NCI-H69 (cell line): ENCODE results near the gene ASAH2.
"Not testable (repeated sequence)": the region's sequence is repeated elsewhere in the genome, so short reads cannot be mapped to it uniquely, and the experiment has no call there.

Experiments
- DNase-seq: peaks from one replicate; lab custom pipeline; 2025; lab: John Stamatoyannopoulos, UW

ASAH2 gene

DNA sequence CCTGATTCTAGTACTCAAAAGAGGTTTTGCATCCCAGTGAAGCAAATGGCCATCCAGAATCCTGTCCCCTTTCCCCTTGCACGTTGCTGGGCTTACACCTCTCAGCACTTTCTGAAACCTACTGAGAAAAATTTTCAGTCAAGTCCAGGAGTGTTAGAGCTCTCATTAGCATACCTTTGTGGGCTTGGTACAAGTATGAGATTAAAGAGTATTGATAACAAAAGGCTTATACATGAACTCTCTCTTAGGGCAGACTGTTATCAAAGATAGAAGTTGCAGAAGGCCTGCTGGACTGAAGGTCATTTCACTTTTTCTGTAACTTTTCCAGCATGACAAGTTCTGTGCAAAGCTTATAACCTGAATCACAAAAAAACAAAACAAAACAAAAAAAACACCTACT lies at the start of gene ASAH2:
Gene ASAH2 (minus strand): TSS at position 123 of the 400 bp plus-strand sequence. CDS start 2,906 bp downstream, outside the sequence.
- DNase-seq: no peak

- DNase-seq: no peak
Measured at GRCh38 chr10:50299948-50300669, 48.8 kb upstream of the ASAH2 start.

DNA sequence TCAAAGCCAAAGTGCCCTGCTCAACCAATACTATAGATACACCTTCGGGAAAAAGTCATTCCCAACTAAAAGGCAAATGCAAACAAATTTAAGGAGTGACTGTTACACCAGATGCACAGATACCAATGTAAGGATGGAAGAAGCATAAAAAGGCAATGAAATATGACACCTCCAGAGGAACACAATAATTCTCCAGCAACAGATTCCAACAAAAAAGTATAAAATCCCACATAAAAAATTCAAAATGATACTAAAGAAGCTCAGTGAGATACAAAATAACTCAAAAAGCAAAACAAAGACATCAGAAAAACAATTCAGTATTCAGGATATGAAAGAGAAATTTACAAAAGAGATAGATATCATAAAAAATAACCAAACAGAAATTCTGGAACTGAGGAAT lies 44.1 kb upstream of the ASAH2 start:
- DNase-seq: no peak

DNA sequence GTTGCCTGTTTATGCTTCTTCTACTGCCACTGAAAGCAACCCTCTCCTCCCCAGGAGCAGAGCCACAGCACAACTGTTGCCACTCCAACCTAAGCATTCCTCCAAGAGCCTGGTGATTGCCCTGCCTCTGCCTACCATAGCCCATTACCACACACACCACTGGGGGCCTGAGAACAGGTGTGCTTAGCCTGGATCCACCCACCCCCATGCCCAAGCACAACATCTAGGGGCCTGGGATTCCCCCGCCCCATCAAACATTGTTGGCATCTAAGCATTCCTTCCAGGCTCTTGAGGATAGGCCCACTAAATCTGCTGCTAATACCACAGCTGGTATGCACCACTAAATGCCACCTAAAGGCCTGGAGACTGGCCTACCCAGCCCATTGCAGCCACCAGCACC lies 43.3 kb upstream of the ASAH2 start:
- DNase-seq: no peak

- DNase-seq: no peak
Measured at GRCh38 chr10:50293513-50294313, 42.4 kb upstream of the ASAH2 start.

DNA sequence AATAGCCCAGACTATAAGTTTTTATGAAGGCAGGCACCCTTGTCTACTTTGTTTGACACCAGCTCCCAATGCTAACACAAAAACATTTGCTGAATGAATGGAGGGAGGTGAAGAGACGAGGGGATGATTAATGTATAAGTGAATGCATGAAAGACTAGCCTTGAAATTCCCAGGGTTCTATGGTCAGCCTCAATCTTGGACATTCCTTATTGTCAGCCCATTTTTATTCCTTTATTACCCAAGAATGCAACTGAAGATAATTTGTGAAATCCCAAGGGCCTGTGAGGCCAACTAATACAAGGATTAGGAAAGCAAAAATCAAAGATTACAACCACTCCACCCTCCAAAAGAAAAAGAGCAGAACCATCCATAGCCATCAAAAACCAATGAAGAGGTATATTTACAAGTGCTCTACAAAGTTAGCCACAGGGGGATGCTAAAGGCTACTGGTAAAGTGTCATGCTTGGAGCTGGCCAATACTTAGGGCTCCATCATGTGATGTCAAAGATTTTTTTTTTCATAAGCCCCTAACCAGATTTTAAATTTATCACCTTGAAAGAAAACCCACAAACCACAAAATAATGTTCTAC lies 40.0 kb upstream of the ASAH2 start:
- no peak for DNase-seq

GRCh38 chr10:50289196-50289595 lies 37.9 kb upstream of the ASAH2 start:
- no peak for DNase-seq

- DNase-seq: no peak
Measured at GRCh38 chr10:50286996-50287803, 35.9 kb upstream of the ASAH2 start.

- DNase-seq: no peak
Measured at GRCh38 chr10:50286517-50286916, 35.2 kb upstream of the ASAH2 start.

- no peak for DNase-seq
Measured at GRCh38 chr10:50281967-50282522, 30.7 kb upstream of the ASAH2 start.

DNA sequence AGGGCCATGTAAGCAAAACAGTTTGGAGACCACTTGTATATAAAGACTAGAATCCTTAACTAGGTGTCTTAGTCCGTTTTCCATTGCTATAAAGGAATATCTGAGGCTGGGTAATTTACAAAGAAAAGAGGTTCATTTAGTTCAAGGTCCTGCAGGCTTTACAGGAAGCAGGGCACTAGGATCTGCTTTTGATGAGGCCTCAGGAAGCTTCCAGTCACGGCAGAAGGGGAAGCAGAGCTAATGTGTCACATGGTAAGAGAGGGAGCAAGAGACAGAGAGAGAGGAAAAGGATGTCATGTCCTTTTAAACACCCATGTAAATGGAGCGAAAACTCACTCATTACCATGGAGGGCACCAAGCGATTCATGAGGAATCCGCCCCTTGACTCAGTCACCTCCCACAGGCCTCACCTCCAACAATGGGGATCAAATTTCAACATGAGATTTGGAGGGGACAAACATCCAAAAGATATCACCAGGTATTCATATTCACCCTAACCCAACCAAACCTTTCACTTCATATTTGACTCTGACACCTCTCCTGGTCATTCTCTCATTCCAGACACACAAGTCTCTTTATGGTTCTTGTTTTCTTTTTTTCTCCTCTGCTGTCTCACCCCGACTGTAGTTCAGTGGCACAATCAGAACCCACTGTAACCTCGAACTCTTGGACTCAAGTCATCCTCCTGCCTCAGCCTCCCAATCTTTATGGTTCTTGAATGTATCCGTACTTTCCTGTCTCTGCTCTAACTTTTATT lies 30.1 kb upstream of the ASAH2 start:
- DNase-seq: no peak

DNA sequence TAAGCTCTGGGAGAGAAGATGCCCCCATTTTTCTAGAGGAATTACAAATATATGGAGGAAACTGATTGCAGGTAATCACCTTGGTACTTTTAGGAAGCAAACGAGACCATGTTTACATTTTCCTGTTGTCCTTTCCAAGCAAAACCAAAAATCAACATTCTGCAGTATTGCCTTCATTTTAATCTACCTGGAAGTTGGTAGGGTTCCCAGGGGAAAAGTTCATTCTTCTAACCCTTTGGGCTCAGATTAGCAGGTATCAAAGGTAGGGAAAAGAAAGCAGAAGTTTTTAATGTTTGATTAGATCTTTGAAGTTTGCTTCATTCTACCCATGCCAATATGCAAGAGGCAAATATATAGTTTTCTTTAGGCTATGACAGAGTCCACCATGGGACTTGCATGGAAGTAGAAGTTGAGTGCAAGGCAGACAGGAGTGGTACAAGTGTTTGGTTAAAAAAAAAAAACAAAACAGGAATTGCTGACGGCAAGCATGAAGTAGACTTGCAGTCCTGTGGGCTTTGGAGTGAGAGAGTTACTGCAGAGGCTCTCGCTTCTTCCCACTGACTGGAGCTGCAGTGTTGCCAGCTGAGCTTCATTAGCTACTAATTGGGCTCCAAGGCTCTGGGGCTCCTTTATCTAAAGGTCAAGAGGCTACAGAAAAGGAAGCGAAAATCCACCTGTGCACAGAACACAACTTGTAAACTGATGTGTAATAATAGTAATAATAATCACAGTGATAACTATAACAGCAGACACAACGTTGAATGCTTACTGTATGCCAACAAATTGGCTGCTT lies 28.9 kb upstream of the ASAH2 start:
- DNase-seq: no peak

GRCh38 chr10:50279489-50279888 lies 28.2 kb upstream of the ASAH2 start:
- DNase-seq: no peak

- peak; percentile 8 for DNase-seq
Measured at GRCh38 chr10:50275650-50276235, 24.4 kb upstream of the ASAH2 start.

GRCh38 chr10:50272531-50272930 lies 21.2 kb upstream of the ASAH2 start:
- DNase-seq: no peak

GRCh38 chr10:50271564-50272250 lies 20.4 kb upstream of the ASAH2 start:
- DNase-seq: no peak

DNA sequence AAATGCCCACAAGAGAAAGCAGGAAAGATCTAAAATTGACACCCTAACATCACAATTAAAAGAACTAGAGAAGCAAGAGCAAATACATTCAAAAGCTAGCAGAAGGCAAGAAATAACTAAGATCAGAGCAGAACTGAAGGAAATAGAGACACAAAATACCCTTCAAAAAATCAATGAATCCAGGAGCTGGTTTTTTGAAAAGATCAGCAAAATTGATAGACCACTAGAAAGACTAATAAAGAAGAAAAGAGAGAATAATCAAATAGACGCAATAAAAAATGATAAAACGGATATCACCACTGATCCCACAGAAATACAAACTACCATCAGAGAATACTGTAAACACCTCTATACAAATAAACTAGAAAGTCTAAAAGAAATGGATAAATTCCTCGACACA lies 16.6 kb upstream of the ASAH2 start:
- DNase-seq: not testable (repeated sequence)

- not testable (repeated sequence) for DNase-seq
Measured at GRCh38 chr10:50262625-50263024, 11.3 kb upstream of the ASAH2 start.

GRCh38 chr10:50260791-50261281 lies 9.5 kb upstream of the ASAH2 start:
- no peak for DNase-seq
